LNCaP clone FGC (cell line): ENCODE measurements around the gene SHC4.
A peak's percentile ranks its signal among the peaks of the same experiment; 100 is the strongest.

Source experiments
- DNase-seq: peaks from one replicate; pipeline ENCODE4 v3.0.0-alpha.2; 2011; ENCODE audit warnings: low read depth
- H3K4me3 ChIP-seq: 2 replicates; pipeline ENCODE4 v1.5.1; 2011; ENCODE audit warnings: mild to moderate bottlenecking, low read depth, low read length, control low read depth
- CTCF ChIP-seq: IDR thresholded peaks from 2 replicates; pipeline ENCODE4 v1.5.1; 2012; ENCODE audit warnings: mild to moderate bottlenecking; ENCODE audit not compliant: control insufficient read depth, insufficient read depth; ENCODE audit errors: extremely low read depth

Gene SHC4

GRCh38 chr15:48967336-48967735 is 3.6 kb upstream of the SHC4 start:
- H3K4me3 ChIP-seq = no peak overlapping the region
- no peak for TF ChIP-seq CTCF
- no peak for DNase-seq

- no peak for TF ChIP-seq CTCF
- DNase-seq = no peak
- no peak overlapping the region for H3K4me3 ChIP-seq
These were observed 3.0 kb upstream of the SHC4 start for GRCh38 chr15:48966595-48967301.

GRCh38 chr15:48965972-48966371 is 2.3 kb upstream of the SHC4 start:
- DNase-seq = no peak
- peak; percentile 38 for TF ChIP-seq CTCF
- no peak overlapping the region for H3K4me3 ChIP-seq

GRCh38 chr15:48964898-48965297 is 1.2 kb upstream of the SHC4 start:
- no peak for DNase-seq
- no peak for TF ChIP-seq CTCF
- no peak overlapping the region for H3K4me3 ChIP-seq

- DNase-seq = no peak
- H3K4me3 ChIP-seq = peak overlapping the region; percentile 48
- TF ChIP-seq CTCF = no peak
These were observed 826 bp downstream of the SHC4 start for GRCh38 chr15:48962662-48963523.

- no peak overlapping the region for H3K4me3 ChIP-seq
- DNase-seq = no peak
- no peak for TF ChIP-seq CTCF
These were observed 7.8 kb downstream of the SHC4 start for GRCh38 chr15:48955967-48956366.

GRCh38 chr15:48955370-48955769 is 8.3 kb downstream of the SHC4 start:
- no peak for DNase-seq
- H3K4me3 ChIP-seq = no peak overlapping the region
- TF ChIP-seq CTCF = no peak
